T47D (cell line): ENCODE data around the gene TEDDM1.

Experiments used
- DNase-seq, 2 experiments: peaks; one replicate each; pipeline versions ENCODE4 v3.0.0 to v3.0.0-alpha.2; 2011 to 2012; ENCODE audit warnings: low read depth in 1 of 2, low spot score in 1 of 2
- JUND ChIP-seq: IDR thresholded peaks from 2 replicates; pipeline ENCODE4 v1.6.1; 2012; ENCODE audit warnings: low read depth
- in situ Hi-C: cut with HindIII; loops from 2 replicates; pipeline ENCODE4 v1.10.0; 2016; ENCODE audit warnings: low sequenced_read_pairs, low pct_unique_long_range_greater_than_20kb

Gene TEDDM1

DNA sequence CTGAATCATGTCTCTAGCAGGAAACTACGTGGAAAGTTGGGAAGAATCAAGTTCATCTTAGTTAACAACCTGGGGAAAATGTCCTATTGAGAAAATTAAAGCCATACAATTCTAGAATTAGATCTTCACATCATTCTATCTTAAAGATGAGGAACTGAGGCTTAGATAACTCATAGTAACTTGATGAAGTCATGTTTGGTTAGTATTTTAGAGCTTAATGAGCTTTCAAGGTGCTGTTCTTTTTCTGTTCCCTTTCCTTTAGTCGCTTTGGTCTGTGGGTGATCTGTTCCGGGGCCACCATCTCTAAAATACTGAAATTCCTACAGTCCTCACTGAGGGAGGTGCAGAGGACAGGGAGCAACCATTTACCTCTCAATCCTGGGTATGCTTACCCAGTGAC, 4.6 kb downstream of the TEDDM1 start:
- no peak for DNase-seq
- no peak for TF ChIP-seq JUND
- in situ Hi-C loops, result no loop called here

DNA sequence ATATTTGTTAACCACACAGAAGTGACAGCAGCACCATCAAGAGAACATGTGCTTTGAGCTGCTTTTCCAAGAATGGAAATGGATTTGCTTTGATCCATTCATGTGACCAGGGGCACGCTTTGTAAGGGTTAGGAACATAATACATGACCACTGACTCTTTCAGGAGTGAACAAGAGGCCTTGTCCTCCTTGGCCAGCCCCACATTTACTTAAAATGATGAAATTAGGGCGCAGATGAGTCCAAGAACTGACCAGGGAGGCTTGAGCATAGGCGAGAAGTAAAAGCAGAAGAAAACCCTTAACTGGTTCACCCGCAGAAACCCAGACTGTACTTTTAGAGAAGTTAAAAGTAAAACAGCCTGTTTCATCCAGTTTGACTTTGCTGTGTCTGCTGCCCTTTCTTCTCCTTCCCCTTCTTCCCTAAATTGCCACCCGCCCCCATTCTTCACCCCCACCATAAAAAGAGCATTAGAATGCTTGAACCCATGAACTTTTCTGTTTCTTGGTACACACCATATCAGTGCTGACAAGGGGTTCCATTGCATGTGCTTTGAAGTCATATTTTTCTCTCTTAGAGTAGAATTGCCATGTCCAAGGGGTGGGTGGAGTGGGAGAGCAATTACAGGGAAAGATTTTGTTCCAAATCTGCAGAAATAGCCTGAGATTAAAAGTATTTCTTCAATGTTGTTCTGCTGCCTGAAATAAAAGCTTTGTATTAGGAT, 6.3 kb downstream of the TEDDM1 start:
- no peak for TF ChIP-seq JUND
- in situ Hi-C loops, result no loop called here
- DNase-seq, result no peak

DNA sequence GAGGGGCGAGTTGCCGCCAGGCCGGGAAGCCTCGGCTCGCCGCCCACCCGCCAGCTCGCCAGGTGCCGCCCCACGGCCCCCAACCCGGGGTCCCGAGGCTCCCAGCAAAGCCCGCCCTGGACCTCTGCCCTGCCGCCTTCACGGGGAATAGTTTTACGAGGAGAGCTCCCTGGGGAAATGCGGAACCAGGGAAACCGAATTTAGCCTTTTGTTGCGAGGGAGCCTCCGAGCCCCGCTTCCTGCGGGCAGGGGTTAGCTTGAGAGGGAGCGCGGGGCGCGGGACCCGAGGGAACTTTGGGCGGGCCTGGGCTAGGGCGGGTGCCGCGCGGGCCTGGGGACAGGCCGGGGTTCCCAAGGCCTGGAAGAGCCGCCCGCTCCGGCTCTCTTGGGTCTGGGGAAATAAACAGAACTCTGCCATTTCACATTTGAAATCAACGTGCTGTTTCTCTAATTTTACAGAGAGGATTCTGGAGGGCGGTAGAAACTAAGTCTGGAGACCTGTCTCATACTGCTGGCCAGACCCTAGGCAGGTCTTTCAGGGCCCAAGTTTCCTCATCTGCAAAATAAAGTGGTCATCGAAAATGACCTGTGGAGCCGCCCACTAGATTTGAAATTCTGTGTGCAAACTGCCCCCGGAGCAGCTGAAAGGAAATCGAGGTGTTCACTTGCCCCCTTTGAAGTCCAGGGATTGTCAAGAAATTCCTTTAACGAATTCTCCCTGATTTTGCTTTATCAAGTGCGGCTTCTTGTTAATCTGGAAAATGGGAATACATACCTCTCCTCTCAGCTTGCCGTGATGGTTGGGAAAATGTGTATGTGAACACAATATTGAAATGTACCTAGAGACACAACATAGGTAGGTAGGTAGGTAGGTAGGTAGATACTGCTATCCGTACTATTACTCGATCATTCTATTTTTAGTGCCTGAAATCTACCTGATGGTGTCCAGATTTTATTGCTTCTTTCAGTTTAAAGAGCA, 8.1 kb downstream of the TEDDM1 start:
- no peak for TF ChIP-seq JUND
- DNase-seq, result peak; percentile 37 to 54
- in situ Hi-C loops, result no loop called here

DNA sequence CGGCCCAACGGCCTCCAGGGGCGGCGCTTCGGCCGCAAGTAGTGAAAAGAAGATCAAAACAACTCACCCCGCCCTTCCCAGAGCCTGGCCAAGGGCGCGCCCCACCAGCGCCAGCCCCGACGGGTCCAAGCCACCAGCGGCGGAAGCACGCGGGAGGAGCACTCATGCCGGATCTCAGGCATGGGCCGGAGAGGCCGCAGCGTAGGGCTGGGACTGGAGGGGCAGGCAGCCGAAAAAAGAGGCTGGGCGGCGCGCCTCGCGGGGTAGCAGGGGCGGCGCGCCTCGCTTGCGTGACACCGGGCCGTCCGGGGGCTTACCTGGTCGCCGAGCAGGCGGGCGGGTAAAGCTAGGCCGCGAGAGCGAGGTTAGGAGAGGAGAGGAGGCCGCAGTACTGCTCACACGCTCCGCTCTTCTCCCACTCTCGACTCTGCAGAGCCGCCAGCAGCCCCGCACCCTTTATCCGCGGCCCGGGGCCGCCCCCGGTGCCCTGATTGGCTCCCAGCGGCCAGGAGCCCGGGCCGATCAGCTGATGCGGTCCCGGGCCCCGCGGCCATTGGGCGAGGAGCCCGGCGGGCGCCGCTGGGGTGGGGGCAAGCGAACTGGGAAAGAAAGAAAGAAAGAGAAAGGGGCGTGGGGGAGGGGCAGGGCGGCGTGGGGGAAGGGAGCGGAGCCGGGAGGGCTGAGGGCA, 9.0 kb downstream of the TEDDM1 start, which contains the start of gene GLUL:
GLUL (minus strand) TSS at position 429 of the 688 bp plus-strand sequence. CDS start 3,053 bp downstream, outside the sequence.
- TF ChIP-seq JUND, result no peak
- peak; percentile 95 to 97 for DNase-seq
- in situ Hi-C loops, result no loop called here

DNA sequence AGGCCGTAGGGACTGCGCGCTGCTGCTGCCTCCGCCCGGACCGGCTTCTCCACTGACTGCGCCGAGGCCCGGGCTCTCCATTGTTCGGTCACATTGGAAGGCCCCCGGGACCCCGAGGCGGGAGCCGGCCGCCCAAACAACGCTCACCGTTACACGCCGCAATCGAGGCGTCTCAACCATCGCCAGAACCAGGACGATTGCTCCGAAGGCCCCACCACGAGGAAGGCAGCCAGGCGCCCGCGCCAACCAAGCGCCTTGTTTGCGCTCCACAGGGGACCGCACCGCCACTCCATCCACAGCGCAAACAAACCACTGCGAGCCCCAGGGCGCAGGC, 9.5 kb downstream of the TEDDM1 start:
- DNase-seq, result no peak

DNA sequence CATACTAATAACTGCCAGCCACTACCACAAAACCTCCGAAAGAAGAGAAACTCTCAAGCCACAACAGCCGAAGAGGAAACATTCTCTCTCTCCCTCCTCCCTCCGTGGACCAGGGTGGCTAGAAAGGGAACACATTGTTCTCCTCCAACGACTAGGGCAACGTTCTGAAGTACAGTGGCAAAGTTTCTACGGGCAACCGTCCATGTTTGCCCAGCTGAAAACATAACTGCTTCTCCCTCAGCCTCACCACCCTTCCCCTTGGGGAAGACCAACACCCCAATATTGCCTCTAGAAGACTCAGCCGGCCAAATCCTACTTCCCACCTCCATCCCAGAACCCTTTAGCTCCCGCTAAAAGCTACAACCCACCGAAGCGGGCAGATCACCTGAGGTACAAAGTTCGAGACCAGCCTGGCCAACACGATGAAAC, 10.8 kb downstream of the TEDDM1 start:
- no peak for TF ChIP-seq JUND
- in situ Hi-C loops, result no loop called here
- peak; percentile 17 to 47 for DNase-seq

More for the DNA sequence above, 9.5 kb downstream of the TEDDM1 start:
- TF ChIP-seq JUND, result no peak
- in situ Hi-C loops, result no loop called here

DNA sequence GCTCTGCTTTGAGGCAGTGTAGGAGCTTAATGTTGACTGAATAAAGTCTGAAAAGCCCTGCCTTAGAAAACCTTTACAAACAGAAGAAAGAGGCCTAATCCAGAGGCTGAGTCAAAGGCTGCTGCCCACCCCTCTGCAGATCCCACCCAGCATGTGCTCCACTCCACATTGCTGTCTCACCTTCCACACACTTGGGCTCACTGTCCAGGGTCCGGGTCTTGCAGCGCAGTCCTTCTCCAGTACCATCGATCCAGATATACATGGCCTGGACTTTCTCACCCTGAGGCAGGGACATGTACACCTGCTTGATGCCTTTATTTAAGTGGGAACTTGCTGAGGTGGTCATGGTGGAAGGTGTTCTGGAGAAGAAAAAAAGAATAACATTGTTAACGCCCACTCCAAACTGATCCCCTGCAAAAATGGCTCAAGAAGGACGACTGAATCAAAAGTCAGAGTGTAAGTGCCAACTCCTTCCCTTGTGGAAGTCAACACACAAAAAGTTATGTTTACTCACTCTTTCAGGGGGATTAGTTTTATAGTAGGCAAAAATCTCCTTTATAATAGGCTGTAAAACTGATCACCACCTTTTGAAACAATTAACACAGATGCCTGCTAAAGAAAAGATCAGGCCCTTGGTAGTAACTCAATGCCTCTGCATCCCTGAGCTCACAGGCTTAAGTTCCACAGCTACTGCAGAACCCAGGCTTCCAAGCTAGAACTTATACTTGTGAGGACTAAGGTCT, 11.9 kb downstream of the TEDDM1 start:
- TF ChIP-seq JUND, result no peak
- in situ Hi-C loops, result no loop called here
- no peak for DNase-seq

DNA sequence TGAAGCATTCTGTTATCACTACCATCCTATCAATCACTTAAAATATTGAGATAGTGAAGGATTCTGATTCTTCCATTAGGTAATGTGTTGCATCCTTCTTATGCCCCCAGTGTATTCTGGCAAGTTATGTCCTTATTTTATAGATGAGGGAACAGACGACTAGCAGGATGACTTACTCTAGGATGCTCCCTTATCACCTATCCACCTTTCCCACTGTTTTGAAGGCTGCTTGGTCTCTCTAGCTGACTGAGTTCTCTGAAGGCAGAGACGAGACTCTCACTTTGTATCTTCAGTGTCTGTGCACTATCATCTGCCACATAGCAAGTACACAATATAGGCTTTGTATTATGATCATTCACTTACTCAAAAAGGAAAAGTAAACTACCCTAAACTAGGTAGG, 12.9 kb downstream of the TEDDM1 start:
- in situ Hi-C loops, result no loop called here
- DNase-seq, result no peak
- TF ChIP-seq JUND, result no peak

DNA sequence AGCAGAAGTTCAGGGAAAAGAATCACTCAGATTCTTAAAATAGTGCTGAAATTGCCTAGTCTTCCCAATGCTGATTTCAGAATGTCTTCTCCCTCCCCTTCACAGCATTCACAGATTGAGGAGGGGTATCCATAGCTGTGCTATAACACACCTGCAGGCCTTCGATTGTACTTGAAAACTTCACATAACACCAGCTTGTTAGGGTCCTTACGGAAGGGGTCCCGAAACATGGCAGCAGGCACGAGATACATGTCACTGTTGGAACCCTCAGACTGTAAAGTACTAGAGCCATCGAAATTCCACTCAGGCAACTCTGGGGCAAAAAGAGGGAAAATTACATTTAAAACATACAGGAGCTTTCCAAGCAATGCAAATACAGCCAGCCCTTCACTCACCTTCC, 13.5 kb downstream of the TEDDM1 start:
- in situ Hi-C loops, result no loop called here
- TF ChIP-seq JUND, result no peak
- DNase-seq, result no peak

DNA sequence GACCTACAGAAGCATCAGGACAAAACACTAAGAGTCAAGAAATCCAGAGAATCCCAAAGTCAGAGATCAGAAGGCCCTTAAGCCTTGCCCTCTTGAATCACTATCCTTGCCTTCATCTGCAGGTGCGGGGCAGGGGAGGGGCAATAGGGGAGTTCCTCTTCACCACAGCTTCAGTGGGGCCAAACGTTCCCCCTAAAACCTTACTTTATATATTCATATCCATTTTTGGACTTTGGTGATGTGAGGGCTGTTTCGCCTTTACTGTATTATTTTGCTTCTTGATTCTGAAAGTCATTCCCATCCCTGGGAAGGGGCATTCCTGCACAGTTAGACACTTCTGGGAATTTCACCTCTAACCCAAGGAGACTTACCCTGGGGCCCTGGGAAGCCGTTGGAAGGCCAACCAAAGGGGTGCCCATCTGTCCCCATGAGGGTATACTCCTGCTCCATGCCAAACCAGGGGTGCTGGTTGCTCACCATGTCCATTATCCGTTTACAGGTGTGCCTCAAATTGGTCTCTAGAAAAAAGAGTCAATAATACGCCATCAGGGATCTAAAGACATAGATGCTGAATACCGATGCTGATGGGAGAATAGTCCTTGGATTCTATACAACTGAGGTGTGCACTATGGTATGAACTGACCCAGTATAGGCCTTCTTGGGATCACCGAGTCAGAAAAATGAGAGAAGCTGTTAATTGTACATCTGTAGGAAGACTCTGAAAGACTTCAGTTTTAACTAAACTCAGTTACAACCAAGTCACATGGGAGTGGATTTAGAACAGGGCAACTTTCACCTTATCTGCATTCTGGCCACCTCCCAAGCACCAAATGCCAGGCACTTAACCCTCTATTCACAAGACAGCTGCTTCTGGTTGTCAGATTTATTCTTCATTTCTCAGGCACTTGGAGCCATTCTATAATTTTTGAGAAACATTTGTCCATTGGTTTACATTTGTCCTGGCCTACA, 14.3 kb downstream of the TEDDM1 start:
- TF ChIP-seq JUND, result no peak
- in situ Hi-C loops, result no loop called here
- no peak for DNase-seq

DNA sequence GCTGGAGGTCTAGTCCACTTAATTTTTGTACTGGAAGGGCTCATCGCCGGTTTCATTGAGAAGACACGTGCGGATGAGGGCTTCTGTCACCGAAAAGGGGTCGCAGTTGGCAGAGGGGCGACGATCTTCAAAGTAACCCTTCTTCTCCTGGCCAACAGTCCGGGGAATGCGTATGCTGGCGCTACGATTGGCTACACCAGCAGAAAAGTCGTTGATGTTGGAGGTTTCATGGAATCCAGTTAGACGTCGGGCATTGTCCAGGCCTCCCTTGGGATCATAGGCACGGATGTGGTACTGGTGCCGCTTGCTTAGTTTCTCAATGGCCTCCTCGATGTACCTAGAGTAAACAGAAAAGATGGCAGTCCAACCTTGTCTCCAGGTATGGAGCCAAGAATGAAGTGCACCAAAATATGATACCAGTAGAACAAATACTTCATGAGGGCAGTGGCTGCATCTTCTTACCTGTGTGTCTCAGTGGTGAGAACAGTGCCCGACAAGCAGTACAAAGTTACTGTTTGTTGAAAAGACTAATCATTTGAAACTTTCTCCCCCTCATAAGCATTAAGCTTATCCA, 16.0 kb downstream of the TEDDM1 start:
- TF ChIP-seq JUND, result no peak
- in situ Hi-C loops, result no loop called here
- no peak for DNase-seq
